Neural cell (in vitro differentiated cells): ENCODE results near the gene BCKDK. TPM values are rescaled to one million over a fixed set of nuclear protein-coding genes. Genes with fewer than 3 reads are reported as not detected.

ENCODE experiments used
- H2AFZ ChIP-seq: fragments of 200-600, 300-800 bp; sonication (generic), shearing (Covaris generic); 2 replicates; pipeline ENCODE4 v1.6.0; 2014; ENCODE audit warnings: low read depth, mild to moderate bottlenecking, antibody characterized with exemption, low read length, moderate library complexity
- H3F3A ChIP-seq: fragments of 200-600 bp; shearing (Covaris generic); 2 replicates; pipeline ENCODE4 v1.6.1; 2016; ENCODE audit warnings: mild to moderate bottlenecking, moderate library complexity, mixed read lengths, antibody characterized with exemption, low read length; ENCODE audit not compliant: insufficient read depth, poor library complexity, severe bottlenecking
- H3K27ac ChIP-seq: fragments of 200-600, 300-800 bp; sonication (generic), shearing (Covaris generic); 2 replicates; pipeline ENCODE4 v1.5.1; 2014; ENCODE audit warnings: mild to moderate bottlenecking, low read length, moderate library complexity
- H3K27me3 ChIP-seq: fragments of 300-800, 200-600 bp; sonication (generic), shearing (Covaris generic); 2 replicates; pipeline ENCODE4 v1.6.0; 2014; ENCODE audit warnings: mild to moderate bottlenecking, low read depth, low read length, moderate library complexity; ENCODE audit not compliant: insufficient read depth
- H3K36me3 ChIP-seq: fragments of 300-800, 200-600 bp; sonication (generic), shearing (Covaris generic); 2 replicates; pipeline ENCODE4 v1.5.1; 2014; ENCODE audit warnings: mild to moderate bottlenecking, antibody characterized with exemption, low read length, moderate library complexity; ENCODE audit not compliant: insufficient read depth
- H3K4me2 ChIP-seq: fragments of 300-800, 200-600 bp; sonication (generic), shearing (Covaris generic); 2 replicates; pipeline ENCODE4 v1.6.0; 2014; ENCODE audit warnings: mild to moderate bottlenecking, low read length
- H3K4me3 ChIP-seq: fragments of 300-800, 200-600 bp; sonication (generic), shearing (Covaris generic); 2 replicates; pipeline ENCODE4 v1.5.1; 2014; ENCODE audit warnings: mild to moderate bottlenecking, low read length, moderate library complexity
- H3K79me2 ChIP-seq: fragments of 200-600 bp; shearing (Covaris generic); replicated peaks from 2 replicates; pipeline ENCODE4 v1.6.0; 2014; ENCODE audit warnings: mild to moderate bottlenecking, low read length, moderate library complexity; ENCODE audit not compliant: insufficient read depth
- H3K9ac ChIP-seq: fragments of 300-800, 200-600 bp; sonication (generic), shearing (Covaris generic); 2 replicates; pipeline ENCODE4 v1.6.1; 2016; ENCODE audit warnings: mild to moderate bottlenecking, low read length, mixed read lengths
- H3K9me2 ChIP-seq: fragments of 200-600 bp; shearing (Covaris generic); 2 replicates; pipeline ENCODE4 v1.6.1; 2016; ENCODE audit warnings: mild to moderate bottlenecking, low read length, mixed read lengths; ENCODE audit not compliant: insufficient read depth
- H3K9me3 ChIP-seq: fragments of 200-600, 300-800 bp; sonication (generic), shearing (Covaris generic); 2 replicates; pipeline ENCODE4 v1.6.1; 2016; ENCODE audit warnings: mild to moderate bottlenecking, mixed run types, low read length, moderate library complexity, mixed read lengths
- H4K20me1 ChIP-seq: fragments of 200-600 bp; shearing (Covaris generic); 2 replicates; pipeline ENCODE4 v1.6.1; 2016; ENCODE audit warnings: mild to moderate bottlenecking, mixed run types; ENCODE audit not compliant: insufficient read depth
- EP300 ChIP-seq: fragments of 450-650 bp; conservative IDR thresholded peaks from 2 replicates; pipeline ENCODE4 v1.6.1; 2014; ENCODE audit warnings: antibody characterized with exemption, mild to moderate bottlenecking, moderate library complexity; ENCODE audit not compliant: poor library complexity, severe bottlenecking
- EZH2 ChIP-seq: fragments of 200-600, 300-800 bp; shearing (Covaris generic), sonication (generic); IDR thresholded peaks from 2 replicates; pipeline ENCODE4 v1.6.1; 2014; ENCODE audit warnings: antibody characterized with exemption, low read length, borderline replicate concordance, mild to moderate bottlenecking; ENCODE audit not compliant: insufficient read depth, poor library complexity, severe bottlenecking
- MXI1 ChIP-seq: fragments of 450-650 bp; conservative IDR thresholded peaks from 2 replicates; pipeline ENCODE4 v1.6.1; 2014; ENCODE audit warnings: antibody characterized with exemption, mild to moderate bottlenecking; ENCODE audit not compliant: poor library complexity, severe bottlenecking
- POLR2AphosphoS5 ChIP-seq: IDR thresholded peaks from 2 replicates; pipeline ENCODE4 v1.6.1; 2012
- RAD21 ChIP-seq: fragments of 450-650 bp; conservative IDR thresholded peaks from 2 replicates; pipeline ENCODE4 v1.6.1; 2014; ENCODE audit warnings: antibody characterized with exemption, mild to moderate bottlenecking, moderate library complexity
- SMC3 ChIP-seq: fragments of 450-650 bp; conservative IDR thresholded peaks from 2 replicates; pipeline ENCODE4 v1.6.1; 2014; ENCODE audit warnings: antibody characterized with exemption, mild to moderate bottlenecking, moderate library complexity; ENCODE audit not compliant: poor library complexity
- TAF1 ChIP-seq: IDR thresholded peaks from 2 replicates; pipeline ENCODE4 v1.6.1; 2012; ENCODE audit warnings: low read depth
- polyA plus RNA-seq: library from polyadenylated mRNA; depleted of rRNA; stranded (reverse); fragments of >200 nt; gene quantifications from 2 replicates; pipeline ENCODE4 v1.2.3, GENCODE V29; 2014
- TF ChIP-seq, protein P1 (sequence below): fragments of 450-650 bp; IDR thresholded peaks from 2 replicates; pipeline ENCODE4 v1.5.1; 2014; ENCODE audit warnings: antibody characterized with exemption, mild to moderate bottlenecking, moderate library complexity; ENCODE audit not compliant: poor library complexity, severe bottlenecking
- TF ChIP-seq, protein P2 (sequence below): IDR thresholded peaks from 2 replicates; pipeline ENCODE4 v1.6.1; 2012; ENCODE audit warnings: borderline replicate concordance

Gene BCKDK
- polyA plus RNA-seq, 1 donor from 2014 or later = 26.8 TPM

DNA sequence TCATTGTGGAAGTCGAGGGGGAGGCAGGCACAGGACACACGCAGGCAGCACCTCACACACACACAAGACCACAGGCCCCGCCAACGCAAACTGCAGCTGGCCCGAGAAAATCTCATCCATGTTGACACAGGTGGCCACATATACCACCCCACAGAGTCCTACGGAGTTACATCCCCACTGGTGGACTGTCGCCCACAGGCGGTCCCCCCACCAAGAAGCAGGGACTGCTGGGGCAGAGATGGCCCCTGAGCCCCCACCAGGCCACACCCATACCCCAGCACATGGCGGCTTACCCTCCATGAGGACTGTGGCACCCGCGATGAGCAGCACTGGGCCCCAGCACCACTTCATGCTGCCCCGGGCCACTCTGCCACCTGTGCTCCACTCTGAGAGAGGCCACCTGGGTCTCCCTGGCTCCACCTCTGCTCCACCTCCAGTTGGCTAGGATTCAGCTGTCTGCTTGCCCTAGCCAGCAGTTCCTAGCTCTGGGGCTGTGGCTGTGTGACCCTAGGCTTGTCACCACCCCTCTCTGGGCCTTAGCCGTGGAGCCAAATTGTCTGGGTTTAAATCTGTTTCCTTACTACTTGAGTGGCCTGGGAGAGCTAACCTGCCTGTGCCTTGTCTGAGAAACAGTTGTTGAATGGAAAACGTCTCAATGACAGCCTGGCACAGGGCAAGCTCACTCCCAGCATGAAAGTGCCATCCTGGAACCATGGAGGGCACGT, 19.6 kb upstream of the BCKDK start, which contains the start of gene PRSS53:
PRSS53 (minus strand) TSS at position 485 of the 725 bp plus-strand sequence; CDS start at position 351, 134 bp downstream.
- Histone ChIP-seq H3F3A (no peaks in the 10 kb centered on the region), H4K20me1 (no peaks in the 10 kb centered on the region), H3K4me2 (no peak within 1 kb of the TSS), H3K9ac (no peak within 1 kb of the TSS), H3K4me3 (no peak within 1 kb of the TSS), H3K27ac (no peak within 1 kb of the TSS), H3K27me3 (no peaks in the 10 kb centered on the region), H3K9me2 (no peaks in the 10 kb centered on the region), H3K9me3 (no peaks in the 10 kb centered on the region), H3K79me2 (peaks cover 11% of the 10 kb centered on the region), H3K36me3 (no peaks in the 10 kb centered on the region), H2AFZ (no peak within 1 kb of the TSS)
- TF ChIP-seq MXI1 (no peak), RAD21 (no peak), POLR2AphosphoS5 (no peak), EP300 (no peak), EZH2 (no peak), SMC3 (no peak), TAF1 (no peak)
- TF ChIP-seq, protein P1, sequence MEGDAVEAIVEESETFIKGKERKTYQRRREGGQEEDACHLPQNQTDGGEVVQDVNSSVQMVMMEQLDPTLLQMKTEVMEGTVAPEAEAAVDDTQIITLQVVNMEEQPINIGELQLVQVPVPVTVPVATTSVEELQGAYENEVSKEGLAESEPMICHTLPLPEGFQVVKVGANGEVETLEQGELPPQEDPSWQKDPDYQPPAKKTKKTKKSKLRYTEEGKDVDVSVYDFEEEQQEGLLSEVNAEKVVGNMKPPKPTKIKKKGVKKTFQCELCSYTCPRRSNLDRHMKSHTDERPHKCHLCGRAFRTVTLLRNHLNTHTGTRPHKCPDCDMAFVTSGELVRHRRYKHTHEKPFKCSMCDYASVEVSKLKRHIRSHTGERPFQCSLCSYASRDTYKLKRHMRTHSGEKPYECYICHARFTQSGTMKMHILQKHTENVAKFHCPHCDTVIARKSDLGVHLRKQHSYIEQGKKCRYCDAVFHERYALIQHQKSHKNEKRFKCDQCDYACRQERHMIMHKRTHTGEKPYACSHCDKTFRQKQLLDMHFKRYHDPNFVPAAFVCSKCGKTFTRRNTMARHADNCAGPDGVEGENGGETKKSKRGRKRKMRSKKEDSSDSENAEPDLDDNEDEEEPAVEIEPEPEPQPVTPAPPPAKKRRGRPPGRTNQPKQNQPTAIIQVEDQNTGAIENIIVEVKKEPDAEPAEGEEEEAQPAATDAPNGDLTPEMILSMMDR = no peak
- TF ChIP-seq, protein P2, sequence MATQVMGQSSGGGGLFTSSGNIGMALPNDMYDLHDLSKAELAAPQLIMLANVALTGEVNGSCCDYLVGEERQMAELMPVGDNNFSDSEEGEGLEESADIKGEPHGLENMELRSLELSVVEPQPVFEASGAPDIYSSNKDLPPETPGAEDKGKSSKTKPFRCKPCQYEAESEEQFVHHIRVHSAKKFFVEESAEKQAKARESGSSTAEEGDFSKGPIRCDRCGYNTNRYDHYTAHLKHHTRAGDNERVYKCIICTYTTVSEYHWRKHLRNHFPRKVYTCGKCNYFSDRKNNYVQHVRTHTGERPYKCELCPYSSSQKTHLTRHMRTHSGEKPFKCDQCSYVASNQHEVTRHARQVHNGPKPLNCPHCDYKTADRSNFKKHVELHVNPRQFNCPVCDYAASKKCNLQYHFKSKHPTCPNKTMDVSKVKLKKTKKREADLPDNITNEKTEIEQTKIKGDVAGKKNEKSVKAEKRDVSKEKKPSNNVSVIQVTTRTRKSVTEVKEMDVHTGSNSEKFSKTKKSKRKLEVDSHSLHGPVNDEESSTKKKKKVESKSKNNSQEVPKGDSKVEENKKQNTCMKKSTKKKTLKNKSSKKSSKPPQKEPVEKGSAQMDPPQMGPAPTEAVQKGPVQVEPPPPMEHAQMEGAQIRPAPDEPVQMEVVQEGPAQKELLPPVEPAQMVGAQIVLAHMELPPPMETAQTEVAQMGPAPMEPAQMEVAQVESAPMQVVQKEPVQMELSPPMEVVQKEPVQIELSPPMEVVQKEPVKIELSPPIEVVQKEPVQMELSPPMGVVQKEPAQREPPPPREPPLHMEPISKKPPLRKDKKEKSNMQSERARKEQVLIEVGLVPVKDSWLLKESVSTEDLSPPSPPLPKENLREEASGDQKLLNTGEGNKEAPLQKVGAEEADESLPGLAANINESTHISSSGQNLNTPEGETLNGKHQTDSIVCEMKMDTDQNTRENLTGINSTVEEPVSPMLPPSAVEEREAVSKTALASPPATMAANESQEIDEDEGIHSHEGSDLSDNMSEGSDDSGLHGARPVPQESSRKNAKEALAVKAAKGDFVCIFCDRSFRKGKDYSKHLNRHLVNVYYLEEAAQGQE = no peak

DNA sequence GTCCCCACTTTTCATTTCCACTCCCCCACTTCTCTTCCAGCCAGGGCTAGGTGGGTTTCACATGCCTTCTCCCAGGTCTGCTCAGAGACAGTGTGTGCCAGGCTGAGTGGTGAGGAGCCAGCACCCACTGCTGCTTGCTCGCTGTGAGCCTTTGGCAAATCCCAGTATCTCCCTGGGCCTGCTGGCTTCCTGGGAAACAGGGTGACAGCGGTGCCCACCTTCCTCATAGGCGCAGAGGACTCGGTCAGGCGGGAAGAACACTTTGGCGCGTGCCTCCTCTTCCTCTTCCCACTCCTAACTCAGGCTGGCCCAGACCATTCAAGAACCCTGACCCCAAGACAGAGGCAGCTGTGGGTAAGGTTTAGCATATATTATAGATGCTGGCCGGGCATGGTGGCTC, 19.0 kb upstream of the BCKDK start:
- Histone ChIP-seq H3K9me2 (no peaks in the 10 kb centered on the region), H3K4me3 (no peak overlapping the region), H4K20me1 (no peaks in the 10 kb centered on the region), H2AFZ (no peak overlapping the region), H3K27ac (no peak overlapping the region), H3K4me2 (no peak overlapping the region), H3K9ac (no peak overlapping the region), H3K79me2 (peaks cover 11% of the 10 kb centered on the region), H3F3A (no peaks in the 10 kb centered on the region), H3K9me3 (no peaks in the 10 kb centered on the region), H3K36me3 (no peaks in the 10 kb centered on the region), H3K27me3 (no peaks in the 10 kb centered on the region)
- TF ChIP-seq, protein P2 = no peak
- no peak for TF ChIP-seq EZH2
- TF ChIP-seq EP300 = no peak
- no peak for TF ChIP-seq SMC3
- no peak for TF ChIP-seq RAD21
- TF ChIP-seq MXI1 = no peak
- TF ChIP-seq, protein P1 = no peak
- no peak for TF ChIP-seq TAF1
